Neural cell (in vitro differentiated cells): Measurements from ENCODE around the gene NMT1. TPM values are rescaled to one million over a fixed set of nuclear protein-coding genes. Genes with fewer than 3 reads are reported as not detected.

Experiments used
- H2AFZ ChIP-seq: fragments of 200-600, 300-800 bp; sonication (generic), shearing (Covaris generic); 2 replicates; pipeline ENCODE4 v1.6.0; 2014; ENCODE audit warnings: low read depth, mild to moderate bottlenecking, antibody characterized with exemption, low read length, moderate library complexity
- H3F3A ChIP-seq: fragments of 200-600 bp; shearing (Covaris generic); 2 replicates; pipeline ENCODE4 v1.6.1; 2016; ENCODE audit warnings: mild to moderate bottlenecking, moderate library complexity, mixed read lengths, antibody characterized with exemption, low read length; ENCODE audit not compliant: insufficient read depth, poor library complexity, severe bottlenecking
- H3K27ac ChIP-seq: fragments of 200-600, 300-800 bp; sonication (generic), shearing (Covaris generic); 2 replicates; pipeline ENCODE4 v1.5.1; 2014; ENCODE audit warnings: mild to moderate bottlenecking, low read length, moderate library complexity
- H3K27me3 ChIP-seq: fragments of 300-800, 200-600 bp; sonication (generic), shearing (Covaris generic); 2 replicates; pipeline ENCODE4 v1.6.0; 2014; ENCODE audit warnings: mild to moderate bottlenecking, low read depth, low read length, moderate library complexity; ENCODE audit not compliant: insufficient read depth
- H3K36me3 ChIP-seq: fragments of 300-800, 200-600 bp; sonication (generic), shearing (Covaris generic); 2 replicates; pipeline ENCODE4 v1.5.1; 2014; ENCODE audit warnings: mild to moderate bottlenecking, antibody characterized with exemption, low read length, moderate library complexity; ENCODE audit not compliant: insufficient read depth
- H3K4me2 ChIP-seq: fragments of 300-800, 200-600 bp; sonication (generic), shearing (Covaris generic); 2 replicates; pipeline ENCODE4 v1.6.0; 2014; ENCODE audit warnings: mild to moderate bottlenecking, low read length
- H3K4me3 ChIP-seq: fragments of 300-800, 200-600 bp; sonication (generic), shearing (Covaris generic); 2 replicates; pipeline ENCODE4 v1.5.1; 2014; ENCODE audit warnings: mild to moderate bottlenecking, low read length, moderate library complexity
- H3K79me2 ChIP-seq: fragments of 200-600 bp; shearing (Covaris generic); replicated peaks from 2 replicates; pipeline ENCODE4 v1.6.0; 2014; ENCODE audit warnings: mild to moderate bottlenecking, low read length, moderate library complexity; ENCODE audit not compliant: insufficient read depth
- H3K9ac ChIP-seq: fragments of 300-800, 200-600 bp; sonication (generic), shearing (Covaris generic); 2 replicates; pipeline ENCODE4 v1.6.1; 2016; ENCODE audit warnings: mild to moderate bottlenecking, low read length, mixed read lengths
- H3K9me2 ChIP-seq: fragments of 200-600 bp; shearing (Covaris generic); 2 replicates; pipeline ENCODE4 v1.6.1; 2016; ENCODE audit warnings: mild to moderate bottlenecking, low read length, mixed read lengths; ENCODE audit not compliant: insufficient read depth
- H3K9me3 ChIP-seq: fragments of 200-600, 300-800 bp; sonication (generic), shearing (Covaris generic); 2 replicates; pipeline ENCODE4 v1.6.1; 2016; ENCODE audit warnings: mild to moderate bottlenecking, mixed run types, low read length, moderate library complexity, mixed read lengths
- H4K20me1 ChIP-seq: fragments of 200-600 bp; shearing (Covaris generic); 2 replicates; pipeline ENCODE4 v1.6.1; 2016; ENCODE audit warnings: mild to moderate bottlenecking, mixed run types; ENCODE audit not compliant: insufficient read depth
- CTCF ChIP-seq: fragments of 450-650 bp; IDR thresholded peaks from 2 replicates; pipeline ENCODE4 v1.5.1; 2014; ENCODE audit warnings: antibody characterized with exemption, mild to moderate bottlenecking, moderate library complexity; ENCODE audit not compliant: poor library complexity, severe bottlenecking
- EP300 ChIP-seq: fragments of 450-650 bp; conservative IDR thresholded peaks from 2 replicates; pipeline ENCODE4 v1.6.1; 2014; ENCODE audit warnings: antibody characterized with exemption, mild to moderate bottlenecking, moderate library complexity; ENCODE audit not compliant: poor library complexity, severe bottlenecking
- EZH2 ChIP-seq: fragments of 200-600, 300-800 bp; shearing (Covaris generic), sonication (generic); IDR thresholded peaks from 2 replicates; pipeline ENCODE4 v1.6.1; 2014; ENCODE audit warnings: antibody characterized with exemption, low read length, borderline replicate concordance, mild to moderate bottlenecking; ENCODE audit not compliant: insufficient read depth, poor library complexity, severe bottlenecking
- MXI1 ChIP-seq: fragments of 450-650 bp; conservative IDR thresholded peaks from 2 replicates; pipeline ENCODE4 v1.6.1; 2014; ENCODE audit warnings: antibody characterized with exemption, mild to moderate bottlenecking; ENCODE audit not compliant: poor library complexity, severe bottlenecking
- POLR2AphosphoS5 ChIP-seq: IDR thresholded peaks from 2 replicates; pipeline ENCODE4 v1.6.1; 2012
- RAD21 ChIP-seq: fragments of 450-650 bp; conservative IDR thresholded peaks from 2 replicates; pipeline ENCODE4 v1.6.1; 2014; ENCODE audit warnings: antibody characterized with exemption, mild to moderate bottlenecking, moderate library complexity
- SMC3 ChIP-seq: fragments of 450-650 bp; conservative IDR thresholded peaks from 2 replicates; pipeline ENCODE4 v1.6.1; 2014; ENCODE audit warnings: antibody characterized with exemption, mild to moderate bottlenecking, moderate library complexity; ENCODE audit not compliant: poor library complexity
- TAF1 ChIP-seq: IDR thresholded peaks from 2 replicates; pipeline ENCODE4 v1.6.1; 2012; ENCODE audit warnings: low read depth
- polyA plus RNA-seq: library from polyadenylated mRNA; depleted of rRNA; stranded (reverse); fragments of >200 nt; gene quantifications from 2 replicates; pipeline ENCODE4 v1.2.3, GENCODE V29; 2014

The NMT1 gene
- polyA plus RNA-seq, 1 donor from 2014 or later: 23.4 TPM

DNA sequence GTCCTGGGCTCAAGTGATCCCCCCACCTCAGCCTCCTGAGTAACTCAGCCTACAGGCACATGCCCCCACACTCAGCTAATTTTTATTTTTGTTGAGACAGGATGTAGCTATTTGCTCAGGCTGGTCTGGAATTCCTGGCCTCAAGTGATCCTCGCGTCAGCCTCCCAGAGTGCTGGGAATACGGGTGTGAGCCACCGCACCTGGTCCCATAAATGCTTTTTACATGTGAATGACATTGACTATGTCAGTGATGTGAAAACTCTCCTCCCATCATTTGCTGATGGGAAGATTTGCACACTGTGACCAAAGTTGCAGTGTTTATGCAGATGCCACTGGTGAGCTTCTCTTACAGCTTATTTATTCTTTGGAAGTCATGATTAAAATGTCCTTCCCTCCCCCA lies 56.2 kb downstream of the NMT1 start:
- no peaks in the 10 kb centered on the region for H3K36me3 ChIP-seq

DNA sequence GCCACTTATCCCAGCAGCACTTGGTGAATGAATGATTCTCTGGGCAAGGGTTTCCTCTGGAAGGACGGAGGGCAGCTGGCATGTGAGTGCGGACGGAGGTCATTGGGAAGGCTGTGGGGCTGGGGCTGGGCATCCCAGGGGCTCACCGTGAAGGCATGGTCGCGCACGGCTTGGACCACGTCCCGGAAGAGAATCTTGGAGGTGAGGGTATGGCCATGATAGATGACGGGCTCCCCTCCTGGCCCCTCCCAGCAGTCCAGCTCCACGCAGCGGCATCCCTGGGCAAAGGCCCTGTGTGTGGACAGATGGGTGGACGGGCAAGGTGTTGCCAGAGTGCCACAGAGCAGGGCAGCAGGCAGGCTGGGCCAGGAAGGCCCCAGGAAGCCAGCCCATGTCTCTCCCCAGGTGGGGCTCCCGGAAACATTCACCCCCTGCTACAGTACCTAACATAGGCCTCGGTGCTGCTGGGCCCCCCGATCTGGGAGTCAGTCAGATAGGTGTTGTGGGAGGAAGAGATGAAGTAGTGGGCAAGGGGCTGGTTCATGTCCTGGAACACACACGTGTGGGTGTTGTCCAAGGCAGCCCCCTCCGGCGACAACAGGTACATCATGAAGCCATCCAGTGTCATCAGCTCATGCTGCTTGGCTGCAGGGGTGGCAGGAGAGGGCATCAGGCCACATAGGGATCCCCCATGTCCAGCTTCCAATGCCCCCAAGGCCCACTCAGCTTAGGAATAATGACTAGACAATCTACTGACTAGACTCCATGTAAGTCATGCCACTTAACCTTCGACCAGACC lies 56.9 kb downstream of the NMT1 start:
- no peak overlapping the region for H3K27ac ChIP-seq
- no peaks in the 10 kb centered on the region for H3K36me3 ChIP-seq
- H3K9me2 ChIP-seq: no peaks in the 10 kb centered on the region
- H2AFZ ChIP-seq: no peak overlapping the region
- no peak overlapping the region for H3K9ac ChIP-seq
- no peaks in the 10 kb centered on the region for H4K20me1 ChIP-seq
- no peaks in the 10 kb centered on the region for H3F3A ChIP-seq
- H3K9me3 ChIP-seq: no peaks in the 10 kb centered on the region
- H3K4me3 ChIP-seq: no peak overlapping the region
- H3K79me2 ChIP-seq: no peaks in the 10 kb centered on the region
- TF ChIP-seq TAF1 (no peak), EZH2 (no peak), MXI1 (no peak)
- no peak overlapping the region for H3K4me2 ChIP-seq
- no peaks in the 10 kb centered on the region for H3K27me3 ChIP-seq

More for the DNA sequence above, 56.2 kb downstream of the NMT1 start:
- no peak overlapping the region for H3K4me2 ChIP-seq
- H3K9me2 ChIP-seq: no peaks in the 10 kb centered on the region
- no peaks in the 10 kb centered on the region for H3K79me2 ChIP-seq
- no peaks in the 10 kb centered on the region for H3F3A ChIP-seq
- H3K27me3 ChIP-seq: no peaks in the 10 kb centered on the region
- no peaks in the 10 kb centered on the region for H4K20me1 ChIP-seq
- TF ChIP-seq EZH2: no peak
- no peak for TF ChIP-seq CTCF
- no peak for TF ChIP-seq RAD21
- no peak for TF ChIP-seq MXI1
- TF ChIP-seq SMC3: no peak
- no peak for TF ChIP-seq POLR2AphosphoS5
- TF ChIP-seq EP300: no peak
- no peak for TF ChIP-seq TAF1
- H2AFZ ChIP-seq: no peak overlapping the region
- H3K27ac ChIP-seq: no peak overlapping the region
- no peak overlapping the region for H3K4me3 ChIP-seq
- no peak overlapping the region for H3K9ac ChIP-seq
- H3K9me3 ChIP-seq: no peaks in the 10 kb centered on the region

- H3F3A ChIP-seq: no peaks in the 10 kb centered on the region
- H2AFZ ChIP-seq: no peak overlapping the region
- H3K9me2 ChIP-seq: no peaks in the 10 kb centered on the region
- no peaks in the 10 kb centered on the region for H3K9me3 ChIP-seq
- no peak overlapping the region for H3K4me2 ChIP-seq
- H4K20me1 ChIP-seq: no peaks in the 10 kb centered on the region
- H3K36me3 ChIP-seq: no peaks in the 10 kb centered on the region
- no peak overlapping the region for H3K4me3 ChIP-seq
- no peak overlapping the region for H3K9ac ChIP-seq
- no peaks in the 10 kb centered on the region for H3K27me3 ChIP-seq
- no peak overlapping the region for H3K27ac ChIP-seq
- TF ChIP-seq EZH2: no peak
- no peak for TF ChIP-seq EP300
- no peaks in the 10 kb centered on the region for H3K79me2 ChIP-seq
These were observed 57.6 kb downstream of the NMT1 start for GRCh38 chr17:45118691-45119090.
